ENCODE measurements around the gene TIMM8B.
"Not testable (repeated sequence)": the region's sequence is repeated elsewhere in the genome, so short reads cannot be mapped to it uniquely, and the experiment has no call there.

TIMM8B gene

DNA sequence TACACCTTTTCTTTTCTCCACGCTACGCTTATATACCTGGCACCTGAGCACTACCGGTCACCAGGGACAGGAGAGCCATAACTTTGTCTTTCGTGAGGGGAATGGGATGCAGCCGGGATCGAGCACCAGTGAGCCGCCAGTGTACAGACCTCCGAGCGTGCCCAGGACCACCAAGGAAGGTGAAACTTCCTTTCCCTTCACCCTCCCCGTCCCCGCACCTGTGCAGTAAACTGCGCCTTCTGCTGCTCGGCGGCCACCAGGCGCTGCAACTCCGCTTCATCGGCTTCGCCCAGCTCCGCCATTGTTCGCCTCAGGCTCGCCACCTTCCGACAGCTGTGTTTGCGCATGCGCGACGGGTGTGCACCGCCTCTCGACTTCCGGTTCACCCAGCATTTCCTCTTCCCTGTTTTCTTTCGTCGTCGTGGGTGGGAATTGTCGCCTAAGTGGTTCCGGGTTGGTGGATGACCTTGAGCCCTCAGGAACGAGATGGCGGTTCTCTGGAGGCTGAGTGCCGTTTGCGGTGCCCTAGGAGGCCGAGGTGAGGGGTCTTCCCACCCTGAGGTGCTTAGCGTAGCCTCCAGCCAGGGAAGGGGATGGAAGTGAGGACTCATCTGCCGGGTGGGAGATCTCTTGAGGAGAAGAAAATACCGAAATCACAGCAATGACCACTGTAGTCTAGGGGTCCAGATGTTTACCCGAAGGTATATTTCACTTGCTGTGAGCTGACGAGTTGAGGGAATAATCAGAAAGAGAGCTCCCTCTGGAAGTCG is at the start of gene TIMM8B, which contains the start of gene SDHD:
TIMM8B (minus strand) TSS at position 335 of the 770 bp plus-strand sequence; CDS start at position 302, 33 bp downstream.
SDHD (plus strand) TSS at position 452 of the 770 bp plus-strand sequence; CDS start at position 487, 35 bp downstream.
- peak; percentile 93 for DNase-seq (ENCODE audit: low read depth in 2 of 2)

DNA sequence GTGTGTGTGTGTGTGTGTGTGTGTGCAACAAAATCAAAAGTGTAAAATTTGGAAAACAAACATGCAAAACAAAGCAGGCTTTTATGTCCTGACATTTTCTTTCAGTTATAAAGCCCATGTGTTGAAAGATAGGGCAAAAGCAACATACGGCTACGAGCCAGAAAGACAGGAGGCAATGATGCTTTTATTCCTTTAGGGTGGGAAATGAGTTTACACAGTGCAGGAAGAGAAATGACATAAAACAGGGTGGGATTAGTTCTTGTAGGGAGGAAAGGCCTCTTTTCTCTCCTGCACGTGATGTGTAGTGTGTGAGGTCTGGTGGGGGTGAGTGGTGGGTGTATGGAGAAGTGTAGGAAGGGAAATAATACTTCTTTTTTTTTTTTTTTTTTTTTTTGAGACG is 47.9 kb upstream of the TIMM8B start:
- no peak for DNase-seq (ENCODE audit: low read depth in 2 of 2)

DNA sequence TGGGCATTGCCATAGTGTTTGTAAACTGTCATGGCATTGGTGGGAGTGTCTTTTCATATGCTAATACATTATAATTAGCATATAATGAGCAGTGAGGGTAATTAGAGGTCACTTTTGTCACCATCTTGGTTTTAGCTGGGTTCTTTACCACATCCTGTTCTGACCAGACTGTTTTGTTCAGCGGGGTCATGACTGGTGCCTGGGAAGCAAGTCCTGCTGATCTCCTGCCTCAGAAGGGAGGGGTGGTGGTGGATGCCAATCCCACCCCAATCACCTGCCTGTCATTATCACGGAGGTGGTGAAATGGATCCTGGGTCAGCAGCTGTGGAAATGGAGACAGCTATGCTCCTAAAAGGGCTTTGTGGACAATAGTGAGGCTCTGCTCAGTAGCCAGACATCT is 46.2 kb upstream of the TIMM8B start:
- DNase-seq (ENCODE audit: low read depth in 2 of 2): no peak

GRCh38 chr11:112129656-112130055 is 43.1 kb upstream of the TIMM8B start:
- DNase-seq (ENCODE audit: low read depth in 2 of 2): no peak

DNA sequence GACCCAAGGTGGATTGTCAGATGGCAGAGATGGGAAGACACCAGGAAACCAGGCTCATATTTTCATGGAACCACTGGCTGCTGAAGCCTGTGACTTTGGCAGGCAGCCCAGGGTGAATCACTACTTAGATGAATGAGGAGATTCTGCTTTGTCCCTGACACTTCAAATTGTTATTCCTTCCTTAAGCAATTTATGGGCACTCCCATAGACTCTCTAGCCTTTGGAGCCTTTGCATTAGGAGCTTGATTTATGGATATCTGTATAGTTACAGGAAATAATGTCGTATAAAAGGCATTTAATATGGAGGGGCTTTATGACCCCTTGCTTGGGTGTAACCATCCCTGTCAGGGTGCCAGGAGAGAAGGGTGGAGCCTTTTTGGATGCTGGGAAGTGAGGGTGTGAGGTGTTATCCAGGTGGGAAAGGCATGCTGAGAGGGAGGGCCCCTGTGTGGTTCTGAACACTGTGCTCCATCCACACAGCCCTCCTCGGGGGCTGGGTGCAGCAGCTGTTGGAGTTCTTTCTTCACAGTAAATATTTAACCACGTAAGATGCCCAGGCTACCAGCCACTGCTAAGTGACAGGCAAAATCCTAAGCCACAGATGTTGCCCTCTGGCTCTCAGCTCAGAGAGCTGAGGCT is 42.0 kb upstream of the TIMM8B start:
- no peak for DNase-seq (ENCODE audit: low read depth in 2 of 2)

DNA sequence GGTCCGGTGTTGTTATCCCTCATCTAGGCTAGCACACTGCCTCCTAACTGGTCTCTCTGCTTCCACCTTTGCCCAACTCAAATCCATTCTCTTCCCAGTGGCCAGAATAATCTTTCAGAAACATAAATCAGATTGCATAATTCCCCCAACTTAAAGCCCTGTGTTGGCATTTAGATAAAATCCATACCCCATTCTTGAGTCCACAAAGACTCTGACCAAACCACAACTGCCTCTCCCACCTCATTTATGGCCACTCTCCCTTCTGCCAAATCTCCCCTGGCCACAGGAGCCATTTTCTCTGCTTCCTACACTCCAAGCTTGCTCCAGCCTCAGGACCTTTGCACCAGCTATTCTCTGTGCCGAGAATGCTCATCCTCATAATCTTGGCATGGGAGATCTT is 40.5 kb upstream of the TIMM8B start:
- DNase-seq (ENCODE audit: low read depth in 2 of 2): no peak

GRCh38 chr11:112123129-112123528 is 36.6 kb upstream of the TIMM8B start:
- no peak for DNase-seq (ENCODE audit: low read depth in 2 of 2)

DNA sequence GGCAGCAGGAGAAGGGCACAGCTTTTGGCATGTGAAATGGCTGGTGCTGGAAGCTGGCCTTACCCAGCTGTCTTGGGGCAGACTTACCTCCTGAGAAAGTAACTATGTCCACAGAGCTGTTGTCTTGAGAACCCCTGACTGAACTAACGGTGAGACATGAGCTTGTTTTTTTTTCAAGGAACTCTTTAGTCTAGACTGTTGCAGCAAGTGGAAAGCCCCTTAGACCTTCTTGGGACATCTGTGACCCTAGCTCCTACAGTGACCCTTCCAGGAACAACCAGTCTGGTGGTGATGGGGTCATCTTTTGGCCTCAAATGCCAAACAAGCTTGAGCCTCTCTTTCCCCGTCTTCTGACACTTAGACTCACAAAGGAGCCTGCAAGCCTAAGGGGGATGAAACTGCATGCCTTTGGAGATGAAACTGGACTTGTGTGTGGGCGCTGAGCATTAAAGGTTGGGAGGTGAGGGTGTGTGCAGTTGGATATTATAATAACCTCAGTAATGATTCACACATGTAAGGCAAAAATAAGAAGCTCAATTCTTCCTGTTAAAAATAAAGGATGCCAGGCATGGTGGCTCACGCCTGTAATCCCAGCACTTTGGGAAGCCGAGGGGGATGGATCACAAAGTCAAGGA is 35.5 kb upstream of the TIMM8B start:
- DNase-seq (ENCODE audit: low read depth in 2 of 2): no peak

DNA sequence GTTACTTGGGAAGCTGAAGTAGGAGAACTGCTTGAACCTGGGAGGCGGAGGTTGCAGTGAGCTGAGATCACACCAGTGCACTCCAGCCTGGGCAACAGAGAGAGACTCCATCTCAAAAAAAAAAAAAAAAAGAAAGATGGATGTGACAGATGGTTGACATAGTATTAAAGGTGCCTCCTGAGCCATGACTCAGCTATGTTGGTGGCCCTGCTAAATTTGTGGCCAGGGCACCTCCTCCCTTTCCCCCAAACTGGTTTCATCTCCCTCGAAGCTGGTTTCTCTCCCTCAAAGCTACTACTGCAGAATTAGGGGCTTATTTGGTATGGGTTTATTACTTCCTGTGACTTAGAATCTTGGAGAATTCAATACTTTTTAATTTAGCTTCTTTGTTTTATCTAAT is 31.6 kb upstream of the TIMM8B start:
- DNase-seq (ENCODE audit: low read depth in 2 of 2): no peak

- DNase-seq (ENCODE audit: low read depth in 2 of 2): no peak
Observed at GRCh38 chr11:112115386-112115785, 28.8 kb upstream of the TIMM8B start.

GRCh38 chr11:112114460-112114859 is 27.9 kb upstream of the TIMM8B start:
- no peak for DNase-seq (ENCODE audit: low read depth in 2 of 2)

DNA sequence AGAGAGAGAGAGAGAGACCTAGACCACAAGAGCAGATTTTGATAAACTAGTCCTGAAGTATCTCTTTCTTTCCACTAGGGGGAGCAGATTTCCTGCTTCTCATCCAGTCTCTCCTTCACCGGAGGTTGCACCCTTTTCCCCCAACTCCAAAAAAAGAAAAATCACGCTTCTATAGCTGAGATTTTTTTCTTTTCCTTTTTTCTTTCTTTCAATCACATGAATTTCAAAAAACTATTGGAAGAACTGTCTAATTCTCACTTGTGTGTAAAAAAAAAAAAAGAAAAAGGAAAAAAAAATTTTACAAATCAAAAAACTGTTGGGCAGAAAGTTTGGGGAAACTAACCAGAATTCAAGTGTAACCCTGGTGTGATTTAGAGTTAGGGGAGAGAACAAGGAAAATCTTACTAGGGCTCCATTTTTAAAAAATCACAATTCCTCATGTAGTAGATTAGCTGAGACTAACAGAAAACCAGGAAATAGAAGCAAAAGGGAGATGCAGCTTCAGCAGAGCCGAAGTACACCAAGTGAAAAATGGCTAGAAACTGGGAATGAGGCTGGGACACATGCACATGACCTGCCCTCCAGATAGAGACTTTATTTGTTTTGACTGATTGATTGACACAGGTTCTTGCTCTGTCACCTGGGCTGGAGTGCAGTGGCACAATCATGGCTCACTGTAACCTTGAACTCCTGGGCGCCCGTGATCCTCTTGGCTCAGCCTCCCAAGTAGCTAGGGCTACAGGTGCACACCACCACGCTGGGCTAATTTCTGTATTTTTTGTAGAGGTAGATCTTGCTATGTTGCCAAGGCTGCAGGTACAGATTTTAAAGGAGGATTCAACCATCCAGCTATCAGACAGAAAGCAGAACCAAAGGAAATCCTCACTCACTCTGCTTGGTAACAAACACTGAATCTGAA is 27.2 kb upstream of the TIMM8B start:
- DNase-seq (ENCODE audit: low read depth in 2 of 2): no peak

GRCh38 chr11:112106070-112106469 is 19.5 kb upstream of the TIMM8B start:
- no peak for DNase-seq (ENCODE audit: low read depth in 2 of 2)

DNA sequence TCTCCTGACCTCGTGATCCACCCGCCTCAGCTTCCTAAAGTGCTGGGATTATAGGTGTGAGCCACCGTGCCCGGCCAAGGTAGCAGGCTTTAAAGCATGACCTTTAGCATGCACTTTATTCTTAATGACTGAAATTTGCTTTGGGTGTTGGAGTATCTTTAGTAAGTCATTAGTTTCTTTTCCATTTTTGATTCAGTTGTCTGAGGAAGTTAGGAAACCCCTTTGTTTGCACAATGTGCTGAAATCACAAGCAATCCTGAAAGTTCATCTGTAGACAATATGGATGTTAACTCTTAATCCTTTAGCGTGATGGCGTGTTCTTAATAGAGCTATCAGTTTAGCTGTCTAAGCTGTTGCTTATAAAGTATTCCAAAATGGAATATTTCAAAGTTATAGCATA is 16.9 kb upstream of the TIMM8B start:
- DNase-seq (ENCODE audit: low read depth in 2 of 2): no peak

DNA sequence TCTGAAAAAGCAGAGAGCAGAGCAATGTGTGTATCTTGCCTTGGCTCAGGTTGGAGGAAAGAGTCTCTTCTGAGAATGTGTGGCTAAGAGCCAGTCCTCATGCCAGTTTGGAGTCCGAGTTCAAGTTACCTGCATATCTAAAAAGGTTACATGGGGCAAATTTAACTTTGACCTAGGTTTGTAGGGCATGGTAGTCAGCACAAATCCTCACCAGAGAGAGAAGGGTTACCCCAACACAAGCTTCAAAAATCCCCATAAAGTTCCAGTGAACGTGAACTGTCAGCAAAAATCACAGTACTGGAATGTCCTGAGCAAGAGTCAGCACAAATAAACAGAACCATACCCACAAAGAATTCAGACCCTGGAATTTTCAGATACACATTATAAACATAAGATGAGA is 13.9 kb upstream of the TIMM8B start:
- no peak for DNase-seq (ENCODE audit: low read depth in 2 of 2)

DNA sequence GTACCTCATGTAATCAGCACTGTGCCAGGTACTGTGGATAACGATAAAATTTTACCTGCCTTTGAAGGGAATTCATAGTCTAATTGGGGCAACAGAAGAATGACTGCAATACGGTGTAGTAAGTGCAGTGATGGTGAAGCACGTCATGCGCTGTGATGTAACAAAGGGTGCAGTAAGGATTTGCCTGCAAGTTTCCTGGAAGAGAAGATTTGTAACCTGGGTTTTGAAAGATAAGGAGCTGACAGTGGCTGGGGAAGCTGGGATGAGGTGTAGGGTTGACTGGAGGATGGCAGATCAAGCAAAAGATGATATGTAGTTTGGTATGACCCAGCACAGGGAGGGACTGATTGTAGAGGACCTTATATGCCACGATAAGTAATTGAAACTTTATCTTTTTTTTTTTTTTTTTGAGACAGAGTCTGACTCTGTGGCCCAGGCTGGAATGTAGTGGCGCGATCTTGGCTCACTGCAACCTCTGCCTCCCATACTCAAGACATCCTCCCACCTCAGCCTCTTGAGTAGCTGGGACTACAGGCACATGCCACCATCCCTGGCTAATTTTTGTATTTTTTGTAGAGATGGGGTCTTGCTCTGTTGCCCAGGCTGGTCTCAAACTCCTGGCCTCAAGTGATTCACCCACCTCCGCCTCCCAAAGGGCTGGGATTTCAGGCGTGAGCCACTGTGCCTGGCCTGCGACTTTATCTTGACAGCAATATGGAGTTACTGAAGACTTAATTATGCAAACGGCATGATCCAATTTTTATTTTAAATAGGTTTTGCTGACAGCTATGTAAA is 11.4 kb upstream of the TIMM8B start:
- DNase-seq (ENCODE audit: low read depth in 2 of 2): no peak

GRCh38 chr11:112096194-112096593 is 9.6 kb upstream of the TIMM8B start:
- no peak for DNase-seq (ENCODE audit: low read depth in 2 of 2)

GRCh38 chr11:112095302-112095701 is 8.7 kb upstream of the TIMM8B start:
- not testable (repeated sequence) for DNase-seq (ENCODE audit: low read depth in 2 of 2)

GRCh38 chr11:112087212-112087611 is 656 bp upstream of the TIMM8B start:
- no peak for DNase-seq (ENCODE audit: low read depth in 2 of 2)

- peak; percentile 25 to 37 for DNase-seq (ENCODE audit: low read depth in 2 of 2)
Observed at GRCh38 chr11:112085822-112086421, 634 bp downstream of the TIMM8B start.

Measured in stimulated activated CD4-positive, alpha-beta T cell treated with anti-CD3 and anti-CD28 coated beads, Interleukin-15, amount 100 ng/mL, for 48 hours (primary cell).